Cardiac fibroblast (primary cell): Measurements from ENCODE around the gene PTPRD.

Source experiments
- DNase-seq, 2 donors: peaks; one replicate each; pipeline versions ENCODE4 v3.0.0 to v3.0.0-alpha.2; 2010; ENCODE audit warnings: low read depth in 2 of 2
- H3K4me3 ChIP-seq, 2 donors: replicated peaks in 1 of 2; 1 replicate in 1 of 2; 2 replicates in 1 of 2; pipeline ENCODE4 v1.5.1; 2011; ENCODE audit warnings: low read depth in 2 of 2, low read length in 2 of 2, mild to moderate bottlenecking in 2 of 2, moderate library complexity in 1 of 2
- TF ChIP-seq, protein P1 (sequence below): IDR thresholded peaks from one replicate; pipeline ENCODE4 v1.5.1; 2011; ENCODE audit warnings: low read depth, mild to moderate bottlenecking, low read length, inconsistent platforms

The PTPRD gene

DNA sequence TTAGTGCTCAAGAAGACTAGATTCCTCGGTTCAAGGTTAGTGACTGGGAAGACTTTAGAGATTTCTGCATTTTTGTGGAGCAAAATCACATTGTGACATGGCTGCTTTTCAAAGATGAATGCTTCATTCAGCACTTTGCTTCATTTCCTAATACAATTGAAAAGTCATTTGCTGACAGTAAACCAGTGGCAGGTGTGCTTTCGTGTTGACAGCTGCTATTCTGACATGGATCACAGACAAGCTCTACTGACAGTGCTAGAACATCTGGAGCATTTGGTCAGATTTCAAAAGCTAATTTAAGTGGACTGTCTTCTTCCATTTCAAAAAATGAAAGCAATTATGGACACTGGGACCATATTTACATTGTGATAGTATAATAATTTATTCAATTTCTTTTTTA is 1060.1 kb downstream of the PTPRD start:
- no peak for DNase-seq
- H3K4me3 ChIP-seq: no peak overlapping the region
- TF ChIP-seq, protein P1, sequence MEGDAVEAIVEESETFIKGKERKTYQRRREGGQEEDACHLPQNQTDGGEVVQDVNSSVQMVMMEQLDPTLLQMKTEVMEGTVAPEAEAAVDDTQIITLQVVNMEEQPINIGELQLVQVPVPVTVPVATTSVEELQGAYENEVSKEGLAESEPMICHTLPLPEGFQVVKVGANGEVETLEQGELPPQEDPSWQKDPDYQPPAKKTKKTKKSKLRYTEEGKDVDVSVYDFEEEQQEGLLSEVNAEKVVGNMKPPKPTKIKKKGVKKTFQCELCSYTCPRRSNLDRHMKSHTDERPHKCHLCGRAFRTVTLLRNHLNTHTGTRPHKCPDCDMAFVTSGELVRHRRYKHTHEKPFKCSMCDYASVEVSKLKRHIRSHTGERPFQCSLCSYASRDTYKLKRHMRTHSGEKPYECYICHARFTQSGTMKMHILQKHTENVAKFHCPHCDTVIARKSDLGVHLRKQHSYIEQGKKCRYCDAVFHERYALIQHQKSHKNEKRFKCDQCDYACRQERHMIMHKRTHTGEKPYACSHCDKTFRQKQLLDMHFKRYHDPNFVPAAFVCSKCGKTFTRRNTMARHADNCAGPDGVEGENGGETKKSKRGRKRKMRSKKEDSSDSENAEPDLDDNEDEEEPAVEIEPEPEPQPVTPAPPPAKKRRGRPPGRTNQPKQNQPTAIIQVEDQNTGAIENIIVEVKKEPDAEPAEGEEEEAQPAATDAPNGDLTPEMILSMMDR: no peak

DNA sequence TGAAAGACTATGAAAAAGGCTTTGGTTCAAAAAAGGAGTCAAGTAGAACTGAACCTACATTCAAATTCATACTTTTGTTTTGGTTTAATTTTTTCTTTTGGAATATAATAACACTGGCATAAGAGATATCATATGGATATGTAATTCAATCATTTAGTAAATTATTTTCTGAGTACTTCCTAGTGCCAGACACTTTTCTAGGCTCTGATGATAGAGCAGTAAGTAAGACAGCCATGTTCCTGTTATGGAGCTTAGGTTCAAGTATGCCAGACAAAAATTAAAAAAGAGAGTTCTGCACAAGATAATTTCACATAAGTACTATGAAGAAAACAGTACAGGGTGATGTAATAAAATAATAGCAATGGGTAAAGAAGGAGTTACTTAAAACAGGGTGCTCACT is 1074.0 kb downstream of the PTPRD start:
- no peak for DNase-seq
- TF ChIP-seq, protein P1: no peak
- H3K4me3 ChIP-seq: no peak overlapping the region

DNA sequence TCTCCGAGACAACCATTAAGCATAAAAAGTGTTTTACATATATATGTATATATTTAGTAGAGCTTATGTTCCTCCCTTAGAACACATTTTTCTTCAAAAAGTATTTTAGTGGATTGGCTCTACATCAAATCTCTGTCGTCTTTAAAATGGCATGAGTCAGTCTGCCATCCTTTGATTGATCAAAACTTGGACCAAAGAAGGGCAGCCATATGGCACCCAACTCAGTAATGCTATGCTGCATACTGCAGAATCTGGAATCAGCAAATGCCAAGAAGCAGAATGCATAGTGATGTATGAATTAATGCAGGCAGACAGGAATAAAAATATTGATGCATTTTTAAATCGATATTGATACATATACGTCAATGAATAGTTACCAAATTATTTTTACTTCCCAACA is 1074.4 kb downstream of the PTPRD start:
- no peak for DNase-seq
- no peak overlapping the region for H3K4me3 ChIP-seq
- TF ChIP-seq, protein P1: no peak

DNA sequence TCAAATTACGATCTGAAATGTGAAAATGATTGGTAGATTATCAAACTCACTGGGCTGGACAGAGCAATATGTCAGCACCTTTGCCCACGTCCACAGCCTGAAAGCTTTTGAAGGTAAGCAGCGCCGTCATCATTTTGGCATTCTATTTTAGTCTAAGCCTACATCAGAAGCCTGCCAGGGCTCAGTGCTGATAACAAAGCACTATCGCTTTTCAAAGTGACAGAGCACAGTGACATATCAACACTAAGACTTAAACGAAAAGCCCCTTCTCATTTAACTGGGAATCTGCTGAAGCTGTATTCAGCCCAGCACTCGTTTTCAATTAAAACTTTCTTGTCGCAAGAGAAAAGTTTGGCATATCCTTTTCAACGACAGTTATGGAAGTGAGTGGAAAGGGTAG is 1076.3 kb downstream of the PTPRD start:
- no peak overlapping the region for H3K4me3 ChIP-seq
- TF ChIP-seq, protein P1: no peak
- no peak for DNase-seq

DNA sequence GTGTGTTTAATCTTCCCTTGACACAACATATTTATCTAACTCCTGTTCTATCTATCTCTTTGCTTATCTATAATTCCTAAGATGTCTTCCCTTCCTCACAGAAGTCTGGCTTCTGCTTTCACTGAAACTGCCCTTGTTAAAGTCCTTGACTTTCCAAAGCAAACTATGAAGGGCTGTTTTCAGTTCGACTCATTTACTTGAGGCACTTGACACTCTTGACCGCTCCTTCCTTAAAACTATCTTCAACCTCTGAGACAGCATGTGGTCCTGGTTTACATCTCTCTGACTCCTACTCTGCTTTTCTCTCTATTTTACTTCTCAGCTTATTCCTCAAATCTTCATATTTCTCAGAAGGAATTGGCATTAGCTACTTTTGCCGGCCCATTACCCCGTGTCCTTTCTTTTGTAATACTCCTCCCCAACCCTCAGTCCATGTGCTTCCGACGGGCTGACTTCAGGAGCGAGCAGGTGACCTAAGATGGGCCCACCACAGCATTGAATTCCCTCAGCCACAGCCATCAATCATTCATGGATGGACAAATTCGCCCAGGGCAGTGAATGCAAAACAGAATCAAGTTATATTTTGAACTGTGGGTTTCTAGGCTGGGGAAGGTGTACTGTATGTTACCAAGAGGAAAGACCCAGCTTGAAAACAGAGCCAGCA is 1089.2 kb downstream of the PTPRD start:
- DNase-seq: no peak
- TF ChIP-seq, protein P1: no peak
- no peak overlapping the region for H3K4me3 ChIP-seq

DNA sequence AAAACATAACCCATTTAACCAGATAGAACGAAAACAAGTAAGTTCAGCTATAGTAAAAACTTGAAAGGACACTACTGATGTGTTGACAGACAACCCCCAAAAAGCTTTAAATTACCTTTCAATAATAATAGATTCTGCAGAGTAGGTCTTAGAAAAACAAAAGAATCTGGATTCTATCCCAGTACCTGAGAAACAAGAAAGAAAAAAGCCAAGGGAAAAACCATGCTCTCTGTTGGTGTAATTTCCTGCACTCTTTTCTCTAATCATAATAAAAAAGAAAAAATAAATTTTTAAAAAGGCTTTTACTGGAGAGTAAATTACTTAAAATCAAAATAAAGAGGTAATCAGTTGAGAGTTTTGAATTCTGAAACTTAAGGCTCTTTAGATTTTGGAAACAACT is 1090.4 kb downstream of the PTPRD start:
- TF ChIP-seq, protein P1: no peak
- H3K4me3 ChIP-seq: no peak overlapping the region
- no peak for DNase-seq
